Gastroesophageal sphincter (tissue), 3 donors: Measurements from ENCODE around the gene PDCD4.

Experiments used
- CTCF ChIP-seq, 4 experiments: fragments of 200-600 bp in 2 of 4; fragments of 450-650 bp in 2 of 4; sonication (generic) in 1 of 4; IDR thresholded peaks; one replicate each; pipeline ENCODE4 v1.5.1; 2017 to 2019; ENCODE audit warnings: antibody characterized with exemption in 4 of 4, mild to moderate bottlenecking in 2 of 4, moderate library complexity in 2 of 4
- POLR2A ChIP-seq, 2 donors: fragments of 450-650 bp; IDR thresholded peaks; one replicate each; pipeline ENCODE4 v1.6.1; 2017; ENCODE audit warnings: antibody characterized with exemption in 2 of 2, mild to moderate bottlenecking in 2 of 2, moderate library complexity in 1 of 2
- POLR2AphosphoS5 ChIP-seq: sonication (generic); formaldehyde crosslinking; IDR thresholded peaks from one replicate; pipeline ENCODE4 v1.6.1; 2017; ENCODE audit warnings: antibody characterized with exemption

- no peak for TF ChIP-seq POLR2AphosphoS5
- TF ChIP-seq CTCF (IDR thresholded peaks at IDR 0.05) = no peak
- no peak for TF ChIP-seq POLR2A (IDR thresholded peaks at IDR 0.05)
Measured at GRCh38 chr10:110845192-110845755, 26.5 kb upstream of the PDCD4 start.
